HG03565 (cell line): ENCODE data around the gene LAIR2.
"Not testable (repeated sequence)": the region's sequence is repeated elsewhere in the genome, so short reads cannot be mapped to it uniquely, and the experiment has no call there.

Source experiments
- ATAC-seq: cut with Tn5 transposase; IDR thresholded peaks from one replicate; pipeline ENCODE4 v1.9.1; 2021; ENCODE audit warnings: mild to moderate bottlenecking, moderate library complexity; ENCODE audit not compliant: unreplicated experiment

Gene LAIR2

DNA sequence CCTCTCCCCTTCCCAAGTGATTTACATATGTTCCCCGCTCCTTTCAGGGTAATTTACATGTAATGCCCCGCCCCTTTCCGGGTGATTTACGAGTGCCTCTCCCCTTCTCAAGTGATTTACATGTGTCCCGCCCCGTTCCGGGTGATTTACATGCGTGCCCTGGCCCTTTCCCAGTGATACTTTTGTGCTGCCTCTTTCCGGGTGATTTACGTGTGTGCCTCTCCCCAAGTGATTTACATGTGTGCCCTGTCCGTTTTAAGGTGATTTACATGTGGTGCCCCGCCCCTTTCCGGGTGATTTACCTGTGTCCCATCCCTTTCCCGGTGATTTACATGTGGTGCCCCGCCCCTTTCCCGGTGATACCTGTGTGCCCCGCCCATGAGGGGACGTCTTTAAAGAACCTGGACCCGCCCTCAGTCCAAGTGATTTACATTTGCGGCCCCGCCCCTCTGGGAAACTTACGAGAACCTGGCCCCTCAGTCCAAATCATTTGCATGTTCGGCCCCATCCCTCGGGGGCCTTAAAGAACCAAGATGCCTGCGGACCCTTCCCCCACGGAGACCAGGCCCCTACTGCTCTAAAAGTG, 38.5 kb upstream of the LAIR2 start:
- ATAC-seq: peak; percentile 25

GRCh38 chr19:54464630-54465425, 37.8 kb upstream of the LAIR2 start:
- ATAC-seq: peak; percentile 30

- ATAC-seq: no peak
Measured at GRCh38 chr19:54465426-54466109, 37.1 kb upstream of the LAIR2 start.

GRCh38 chr19:54466110-54466480, 36.5 kb upstream of the LAIR2 start:
- not testable (repeated sequence) for ATAC-seq

DNA sequence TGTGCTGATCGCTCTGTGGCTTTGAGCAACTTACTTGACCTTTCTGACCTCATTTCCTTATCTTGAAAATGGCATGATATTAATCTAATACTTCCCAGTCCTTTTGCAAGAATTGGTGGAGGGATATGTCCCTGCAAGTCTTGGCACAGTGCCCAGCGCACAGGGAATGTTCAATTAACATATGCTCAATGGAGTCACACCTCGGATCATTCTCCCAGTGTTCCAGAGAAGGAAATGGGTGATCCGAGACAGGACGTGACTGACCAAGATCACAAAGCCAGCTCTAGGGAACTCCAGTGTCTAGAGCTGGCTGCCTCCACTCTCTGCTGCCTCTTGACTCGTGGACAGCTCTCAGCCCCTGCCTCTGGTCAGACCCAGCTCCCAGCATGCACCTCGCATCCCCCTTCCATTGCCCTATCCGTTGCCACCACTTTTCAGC, 33.1 kb upstream of the LAIR2 start:
- ATAC-seq: no peak

DNA sequence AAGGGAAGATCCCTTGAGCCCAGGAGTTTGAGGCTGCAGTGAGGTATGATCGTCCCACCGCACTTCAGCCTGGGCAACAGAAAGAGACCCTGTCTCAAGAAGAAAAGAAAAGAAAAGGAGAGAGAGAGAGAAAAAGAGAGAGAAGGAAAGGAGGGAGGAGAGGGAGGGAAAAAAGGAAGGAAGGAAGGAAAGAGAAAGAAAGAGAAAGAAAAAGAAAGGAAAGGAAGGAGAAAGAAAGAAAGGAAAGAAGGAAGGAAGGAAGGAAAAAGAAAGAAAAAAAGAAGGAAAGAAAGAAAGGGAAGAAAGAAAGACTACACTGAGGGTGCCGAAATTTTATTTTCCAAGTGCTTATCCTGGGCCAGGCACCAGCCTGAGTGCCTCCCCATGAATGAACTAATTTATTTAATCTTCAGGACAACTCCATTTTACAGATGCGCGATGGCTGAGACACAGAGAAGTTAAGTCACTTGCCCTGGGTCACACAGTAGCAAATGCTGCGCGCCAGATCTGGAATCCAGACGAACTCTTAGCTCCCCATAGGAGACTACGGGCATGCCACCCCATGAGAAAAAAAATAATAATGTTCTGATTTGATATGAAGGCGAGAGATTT, 32.2 kb upstream of the LAIR2 start:
- no peak for ATAC-seq

GRCh38 chr19:54470991-54471782, 31.4 kb upstream of the LAIR2 start:
- no peak for ATAC-seq

- ATAC-seq: no peak
Measured at GRCh38 chr19:54473071-54473891, 29.4 kb upstream of the LAIR2 start, which contains the start of gene CDC42EP5. Gene CDC42EP5 (minus strand): TSS chr19:54473296. CDS start chr19:54465547, 7,749 bp downstream.

GRCh38 chr19:54473892-54474372, 28.7 kb upstream of the LAIR2 start:
- ATAC-seq: no peak

GRCh38 chr19:54475706-54476105, 26.9 kb upstream of the LAIR2 start:
- ATAC-seq: no peak

- no peak for ATAC-seq
Measured at GRCh38 chr19:54477650-54478049, 25.0 kb upstream of the LAIR2 start.

DNA sequence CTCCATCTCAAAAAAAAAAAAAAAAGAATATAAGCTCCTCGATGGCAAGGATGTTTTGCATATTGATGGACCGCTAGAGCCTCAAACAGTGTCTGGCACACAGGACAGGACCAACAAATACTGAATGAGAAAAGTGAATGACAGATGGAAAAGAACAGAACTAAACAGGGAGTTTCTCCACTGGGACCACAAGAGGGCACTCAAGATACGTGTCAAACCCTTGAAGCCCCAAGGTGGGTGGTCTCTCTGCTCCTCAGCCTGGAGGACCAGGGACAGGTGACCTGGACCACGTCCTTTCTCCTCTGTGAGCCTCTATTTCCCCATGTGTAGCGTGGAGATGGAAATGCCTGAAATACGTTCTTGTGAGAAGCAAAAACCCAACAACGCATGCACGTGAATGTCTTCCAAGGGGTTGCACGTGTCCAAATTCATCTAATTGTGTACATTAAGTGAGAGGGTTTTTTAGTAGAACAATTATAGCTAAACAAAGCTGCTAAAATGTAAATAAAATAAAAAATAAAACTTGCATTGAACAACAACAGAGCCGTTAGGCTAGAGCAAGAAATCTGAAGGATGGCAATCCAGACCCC, 23.9 kb upstream of the LAIR2 start:
- no peak for ATAC-seq

DNA sequence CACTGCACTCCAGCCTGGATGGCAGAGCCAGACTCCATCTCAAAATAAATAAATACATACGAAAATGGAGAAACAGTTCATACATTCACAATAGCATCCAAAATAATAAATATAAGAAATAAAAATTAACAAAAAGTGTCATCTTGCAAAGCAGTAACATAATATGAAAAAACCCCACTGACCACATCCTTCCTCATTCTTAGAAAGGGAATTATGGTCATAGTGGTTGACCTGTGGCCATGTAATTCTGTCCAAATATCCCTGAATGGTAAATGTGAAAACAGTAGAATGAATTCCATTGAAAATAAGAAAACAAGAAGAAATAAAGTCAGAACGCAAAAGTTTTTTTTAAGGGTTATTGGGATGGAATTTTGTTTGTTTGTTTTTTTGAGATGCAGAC, 22.6 kb upstream of the LAIR2 start:
- no peak for ATAC-seq

DNA sequence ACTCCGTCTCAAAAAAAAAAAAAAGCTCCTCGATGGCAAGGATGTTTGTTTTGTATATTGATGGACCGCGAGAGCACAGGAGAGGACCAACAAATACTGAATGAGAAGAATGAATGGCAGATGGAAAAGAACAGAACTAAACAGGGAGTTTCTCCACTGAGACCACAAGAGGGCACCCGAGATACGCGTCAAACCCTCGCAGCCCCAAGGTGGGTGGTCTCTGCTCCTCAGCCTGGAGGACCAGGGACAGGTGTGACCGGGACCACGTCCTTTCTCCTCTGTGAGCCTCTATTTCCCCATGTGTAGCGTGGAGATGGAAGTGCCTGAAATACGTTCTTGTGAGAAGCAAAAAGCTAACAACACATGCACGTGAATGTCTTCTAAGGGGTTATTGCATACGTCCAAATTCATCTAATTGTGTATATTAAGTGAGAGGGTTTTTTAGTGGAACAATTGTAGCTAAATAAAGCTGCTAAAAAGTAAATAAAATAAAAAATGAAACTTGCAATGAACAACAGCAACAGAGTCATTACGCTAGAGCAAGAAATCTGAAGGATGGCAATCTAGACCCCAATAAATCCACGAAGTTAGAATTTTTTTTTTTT, 21.2 kb upstream of the LAIR2 start:
- no peak for ATAC-seq

DNA sequence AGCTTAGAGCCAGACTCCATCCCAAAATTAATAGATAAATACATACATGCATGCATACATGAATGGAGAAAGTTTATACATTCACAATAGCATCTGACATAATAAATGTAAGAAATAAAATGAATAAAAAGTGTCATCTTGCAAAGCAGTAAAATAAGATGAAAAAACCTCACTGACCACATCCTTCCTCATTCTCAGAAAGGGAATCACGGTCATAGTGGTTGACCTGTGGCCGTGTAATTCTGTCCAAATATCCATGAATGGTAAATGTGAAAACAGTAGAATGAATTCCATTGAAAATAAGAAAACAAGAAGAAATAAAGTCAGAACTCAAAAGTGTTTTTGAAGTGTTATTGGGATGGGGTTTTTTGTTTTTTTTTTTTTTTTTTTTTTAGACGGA, 19.7 kb upstream of the LAIR2 start:
- no peak for ATAC-seq

- ATAC-seq: no peak
Measured at GRCh38 chr19:54484451-54484850, 18.2 kb upstream of the LAIR2 start.

DNA sequence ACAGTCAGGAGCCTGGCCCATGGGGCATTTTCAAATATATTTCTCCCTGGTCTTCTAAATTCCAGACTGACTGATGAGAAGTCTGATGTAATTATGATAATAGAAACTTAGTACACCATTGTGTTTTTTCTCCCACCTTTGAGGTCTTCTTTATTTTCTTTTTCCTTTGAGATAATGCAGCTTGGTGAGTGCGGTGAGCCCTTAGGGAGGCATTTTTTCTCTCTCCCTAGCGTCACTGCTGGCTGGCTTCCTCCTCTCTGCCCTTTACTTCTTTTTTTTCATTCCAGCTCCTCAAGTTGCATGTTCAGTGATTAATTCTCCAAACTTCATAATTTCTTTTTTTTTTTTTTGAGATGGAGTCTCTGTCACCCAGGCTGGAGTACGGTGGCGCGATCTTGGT, 16.8 kb upstream of the LAIR2 start:
- no peak for ATAC-seq

- no peak for ATAC-seq
Measured at GRCh38 chr19:54489341-54489740, 13.3 kb upstream of the LAIR2 start.

- no peak for ATAC-seq
Measured at GRCh38 chr19:54489766-54490165, 12.9 kb upstream of the LAIR2 start.
